Common myeloid progenitor, CD34-positive (primary cell): ENCODE data around the gene ZNF23.

Experiments used
- CTCF ChIA-PET: fragments of 350-600 bp; sonication (Branson Sonifier 250); formaldehyde crosslinking; loops from one replicate; lab custom pipeline; 2021; ENCODE audit warnings: antibody characterized with exemption; lab: Charles Lee
- POLR2A ChIA-PET: fragments of 350-600 bp; sonication (Branson Sonifier 250); formaldehyde crosslinking; loops from one replicate; lab custom pipeline; 2021; ENCODE audit warnings: antibody characterized with exemption; lab: Charles Lee
- DNase-seq, 3 donors: peaks; one replicate each; pipeline versions ENCODE4 v3.0.0 to v3.0.0-alpha.2; 2013
- H3K27ac ChIP-seq, 2 experiments: 1 replicate in 1 of 2; 2 replicates in 1 of 2; pipeline ENCODE4 v1.7.0; 2013; ENCODE audit warnings: inconsistent platforms in 2 of 2, low read length in 2 of 2, mild to moderate bottlenecking in 2 of 2, low read depth in 1 of 2, moderate library complexity in 1 of 2; ENCODE audit not compliant: severe bottlenecking in 2 of 2, insufficient read depth in 1 of 2, poor library complexity in 1 of 2
- H3K27me3 ChIP-seq, 5 experiments: replicated peaks in 2 of 5; 1 replicate in 3 of 5; 2 replicates in 2 of 5; pipeline versions ENCODE4 v1.6.1 to v1.7.0; 2013; ENCODE audit warnings: low read length in 4 of 5, mild to moderate bottlenecking in 2 of 5, moderate library complexity in 2 of 5, inconsistent platforms in 1 of 5; ENCODE audit not compliant: insufficient read depth in 5 of 5, control insufficient read depth in 4 of 5
- H3K36me3 ChIP-seq, 4 experiments: 1 replicate in 2 of 4; 2 replicates in 2 of 4; pipeline versions ENCODE4 v1.6.1 to v1.7.0; 2013; ENCODE audit warnings: low read length in 3 of 4, control low read depth in 1 of 4, mild to moderate bottlenecking in 1 of 4; ENCODE audit not compliant: control insufficient read depth in 4 of 4, insufficient read depth in 4 of 4
- H3K4me1 ChIP-seq, 4 experiments: 1 replicate in 3 of 4; 2 replicates in 1 of 4; pipeline versions ENCODE4 v1.6.1 to v1.7.1; 2013; ENCODE audit warnings: low read length in 3 of 4, mild to moderate bottlenecking in 3 of 4, control low read depth in 1 of 4, inconsistent platforms in 1 of 4, moderate library complexity in 1 of 4; ENCODE audit not compliant: control insufficient read depth in 4 of 4, insufficient read depth in 4 of 4; ENCODE audit errors: control extremely low read depth in 1 of 4
- H3K4me3 ChIP-seq, 7 experiments: 1 replicate in 4 of 7; 2 replicates in 3 of 7; pipeline versions ENCODE4 v1.5.1 to v1.7.0; 2013; ENCODE audit warnings: mild to moderate bottlenecking in 7 of 7, low read length in 6 of 7, moderate library complexity in 6 of 7, inconsistent platforms in 2 of 7, low read depth in 2 of 7, control low read depth in 1 of 7; ENCODE audit not compliant: insufficient read depth in 4 of 7, control insufficient read depth in 1 of 7; ENCODE audit errors: extremely low read depth in 1 of 7
- H3K9me3 ChIP-seq, 5 experiments: 1 replicate in 4 of 5; 2 replicates in 1 of 5; pipeline versions ENCODE4 v1.6.1 to v1.7.1; 2013; ENCODE audit warnings: low read length in 4 of 5, mild to moderate bottlenecking in 2 of 5, inconsistent platforms in 1 of 5, low read depth in 1 of 5, moderate library complexity in 1 of 5; ENCODE audit not compliant: control insufficient read depth in 4 of 5, insufficient read depth in 2 of 5; ENCODE audit errors: control extremely low read depth in 1 of 5
- WGBS: methylation state at CpG from one replicate; pipeline ENCODE4 v1.1.5; 2013; ENCODE audit not compliant: insufficient coverage; 5-methylcytosine and 5-hydroxymethylcytosine counted together

ZNF23 gene

DNA sequence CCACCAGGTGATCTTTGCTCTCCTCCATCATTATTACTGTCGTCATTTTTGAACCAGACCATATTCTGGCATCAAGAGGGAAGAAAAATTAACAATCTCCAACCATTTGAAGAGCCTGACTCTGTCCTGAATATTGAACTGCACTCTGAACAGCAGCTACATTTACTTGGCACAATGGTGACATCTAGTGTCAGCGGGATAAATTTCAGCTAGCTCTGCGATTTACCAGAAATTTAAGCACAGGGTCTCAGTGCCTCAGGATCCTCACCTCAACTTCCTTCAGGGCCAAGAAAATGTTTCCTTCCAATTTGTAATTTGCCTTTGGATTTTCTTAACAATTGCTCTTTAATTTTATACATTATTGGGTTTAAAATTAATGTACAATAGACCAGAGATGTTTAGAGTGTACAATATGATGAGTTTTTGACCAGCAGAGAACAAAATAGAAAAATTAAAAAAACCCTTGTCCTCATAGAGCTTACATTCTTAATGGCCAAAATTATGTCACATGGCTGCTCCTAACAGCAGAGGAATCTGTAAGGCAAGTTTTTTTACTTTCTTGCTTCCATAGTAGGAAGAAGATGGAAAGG lies 37.8 kb upstream of the ZNF23 start:
- Histone ChIP-seq H3K4me1 (no peaks in the 10 kb centered on the region), H3K4me3 (no peak overlapping the region), H3K9me3 (no peaks in the 10 kb centered on the region), H3K27me3 (peaks cover 0 to 3% (median 0%) of the 10 kb centered on the region in 5 experiments), H3K36me3 (no peaks in the 10 kb centered on the region), H3K27ac (no peak overlapping the region)
- 4% methylated on average over 3 of the region's 3 CpGs for WGBS
- ChIA-PET CTCF (interaction anchor here (0.7 to 8.1 kb wide), 18 partner anchors 10 to 188 kb away, joined by 3 to 85 read pairs (median 4); partner anchors contain the start of genes ZNF19 and ZNF23), POLR2A (no interaction called here)
- peak; percentile 69 to 86 (median 79) for DNase-seq

DNA sequence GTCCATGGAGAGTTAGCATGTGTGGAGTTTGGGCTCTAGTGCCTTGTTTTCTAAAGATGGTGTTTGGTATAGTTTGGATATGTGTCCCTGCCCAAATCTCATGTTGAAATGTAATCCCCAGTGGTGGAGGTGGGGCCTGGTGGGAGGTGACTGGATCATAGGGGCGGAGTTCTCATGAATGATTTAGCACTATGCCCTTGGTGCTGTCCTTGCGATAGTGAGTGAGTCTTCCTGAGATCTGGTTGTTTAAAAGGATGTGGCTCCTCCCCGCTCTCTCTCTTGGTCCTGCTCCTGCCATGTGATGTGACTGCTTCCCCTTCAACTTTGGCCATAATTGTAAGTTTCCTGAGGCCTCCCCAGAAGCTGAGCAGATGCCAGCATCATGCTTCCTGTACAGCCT lies 36.0 kb upstream of the ZNF23 start:
- H3K4me1 ChIP-seq, result peaks cover 0 to 4% (median 0%) of the 10 kb centered on the region in 4 experiments
- no peak overlapping the region for H3K27ac ChIP-seq
- no peaks in the 10 kb centered on the region for H3K36me3 ChIP-seq
- WGBS, result 97% methylated on average over 3 of the region's 3 CpGs
- ChIA-PET POLR2A (no interaction called here), CTCF (interaction anchor here (1.4 to 8.1 kb wide), 5 partner anchors 8 to 113 kb away, joined by 3 to 85 read pairs (median 5); partner anchors contain the start of gene ZNF19)
- H3K9me3 ChIP-seq, result no peaks in the 10 kb centered on the region
- DNase-seq, result no peak
- peaks cover 0 to 3% (median 0%) of the 10 kb centered on the region in 5 experiments for H3K27me3 ChIP-seq
- H3K4me3 ChIP-seq, result no peak overlapping the region

- H3K36me3 ChIP-seq, result no peaks in the 10 kb centered on the region
- CTCF ChIA-PET, result interaction anchor here (1.0 to 1.9 kb wide), 3 partner anchors 10 to 81 kb away, joined by 3 to 12 read pairs (median 4); partner anchors contain the start of gene ZNF23
- H3K4me1 ChIP-seq, result peaks cover 0 to 16% (median 7%) of the 10 kb centered on the region in 4 experiments
- H3K9me3 ChIP-seq, result no peaks in the 10 kb centered on the region
- 30% methylated on average over 1 of the region's 3 CpGs for WGBS
- POLR2A ChIA-PET, result no interaction called here
- no peak overlapping the region for H3K4me3 ChIP-seq
- peak in 1 of 3 donors; percentile 18 for DNase-seq
- H3K27me3 ChIP-seq, result peaks cover 0 to 3% (median 0%) of the 10 kb centered on the region in 5 experiments
- no peak overlapping the region for H3K27ac ChIP-seq
These were observed 31.2 kb upstream of the ZNF23 start for GRCh38 chr16:71493213-71493612.

DNA sequence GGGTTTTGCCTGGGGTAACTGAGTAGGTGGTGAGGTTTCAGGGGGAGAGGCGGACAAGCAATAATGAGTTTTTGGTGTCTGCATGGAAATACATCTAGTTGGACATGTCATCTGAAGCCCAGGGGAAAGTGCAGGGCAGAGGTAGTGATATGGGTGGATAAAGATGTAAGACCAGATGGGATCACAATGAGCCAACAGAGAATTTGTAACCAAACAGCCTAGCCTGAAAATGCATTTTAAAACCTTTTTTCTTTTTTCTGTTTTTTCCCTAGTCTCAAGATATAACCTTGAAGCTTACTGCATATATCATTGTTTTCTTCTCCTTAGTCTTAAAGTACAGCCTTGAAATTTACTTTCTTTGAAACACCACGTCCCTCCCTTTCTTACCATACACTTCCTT lies 30.7 kb upstream of the ZNF23 start:
- Histone ChIP-seq H3K9me3 (no peaks in the 10 kb centered on the region), H3K36me3 (no peaks in the 10 kb centered on the region), H3K4me1 (peaks cover 0 to 16% (median 7%) of the 10 kb centered on the region in 4 experiments), H3K27me3 (peaks cover 0 to 3% (median 0%) of the 10 kb centered on the region in 5 experiments), H3K27ac (peak overlapping the region in 1 of 2 experiments; percentile 25), H3K4me3 (no peak overlapping the region)
- POLR2A ChIA-PET, result no interaction called here
- CTCF ChIA-PET, result interaction anchor here (1.0 to 1.9 kb wide), 2 partner anchors 9 to 80 kb away, joined by 3 to 12 read pairs; no protein-coding TSS in a partner anchor
- DNase-seq, result no peak
- WGBS, result 92% methylated on average over 1 of the region's 2 CpGs

GRCh38 chr16:71491054-71491453 lies 29.0 kb upstream of the ZNF23 start:
- whole genome bisulfite sequencing, result 100% methylated on average over 2 of the region's 3 CpGs
- CTCF ChIA-PET, result interaction anchor here (1.6 to 3.4 kb wide), 3 partner anchors 7 to 79 kb away, joined by 3 to 14 read pairs (median 12); partner anchors contain the start of gene ZNF23
- Histone ChIP-seq H3K27me3 (peaks cover 0 to 3% (median 0%) of the 10 kb centered on the region in 5 experiments), H3K4me3 (no peak overlapping the region), H3K4me1 (peaks cover 0 to 16% (median 7%) of the 10 kb centered on the region in 4 experiments), H3K36me3 (no peaks in the 10 kb centered on the region), H3K9me3 (no peaks in the 10 kb centered on the region), H3K27ac (no peak overlapping the region)
- POLR2A ChIA-PET, result interaction anchor here (1.1 kb wide), 1 partner anchor 10 kb away, joined by 3 read pairs; no protein-coding TSS in a partner anchor
- DNase-seq, result no peak

DNA sequence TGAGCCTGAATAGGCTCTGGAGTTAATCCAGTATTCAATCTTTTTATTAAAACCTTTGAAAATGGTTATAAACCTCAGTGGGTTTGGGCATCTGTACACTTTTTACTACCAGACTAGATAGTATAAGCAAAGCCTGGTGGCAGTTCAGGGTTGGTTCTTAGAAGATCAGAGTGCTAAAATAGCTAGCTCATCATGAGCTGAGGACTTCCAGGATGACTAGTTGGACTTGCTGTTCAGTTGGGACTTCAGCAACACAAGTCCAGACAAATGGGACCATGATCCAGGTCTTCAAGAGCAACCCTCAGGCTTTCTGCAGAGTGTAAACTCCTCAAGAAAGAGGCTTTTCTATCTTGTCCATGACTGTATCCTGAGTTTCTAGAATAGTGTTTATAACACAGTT lies 28.3 kb upstream of the ZNF23 start:
- DNase-seq, result no peak
- ChIA-PET POLR2A (interaction anchor here (0.6 kb wide), 1 partner anchor 94 kb away, joined by 3 read pairs; no protein-coding TSS in a partner anchor), CTCF (interaction anchor here (1.4 to 3.4 kb wide), 4 partner anchors 8 to 78 kb away, joined by 3 to 14 read pairs (median 8); no protein-coding TSS in a partner anchor)
- H3K27me3 ChIP-seq, result peaks cover 0 to 3% (median 0%) of the 10 kb centered on the region in 5 experiments
- no peak overlapping the region for H3K4me3 ChIP-seq
- peaks cover 0 to 16% (median 7%) of the 10 kb centered on the region in 4 experiments for H3K4me1 ChIP-seq
- no peaks in the 10 kb centered on the region for H3K9me3 ChIP-seq
- H3K27ac ChIP-seq, result no peak overlapping the region
- no peaks in the 10 kb centered on the region for H3K36me3 ChIP-seq

DNA sequence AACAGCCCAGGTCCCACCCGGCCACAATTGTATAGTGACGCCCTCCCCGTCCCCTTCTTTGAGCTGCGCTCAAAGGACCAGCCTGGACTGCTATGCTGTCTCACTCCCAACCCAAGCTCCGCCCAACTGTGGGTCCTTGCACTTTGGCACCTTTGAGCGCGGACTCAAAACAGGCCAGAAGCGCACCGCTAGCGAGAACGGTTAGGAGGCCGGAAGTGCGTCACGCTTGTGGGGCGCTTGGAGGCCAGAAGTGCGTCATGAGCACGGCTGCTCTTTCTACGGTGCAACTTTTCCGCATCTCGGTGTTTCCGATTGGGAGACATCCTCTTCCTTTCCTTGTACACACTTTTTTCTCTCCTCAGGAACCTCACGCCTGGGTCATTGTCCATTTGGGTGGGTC lies 27.1 kb upstream of the ZNF23 start, which contains the start of gene ZNF19:
ZNF19 (minus strand) TSS at position 203 of the 400 bp plus-strand sequence. CDS start 7,210 bp downstream, outside the sequence.
- H3K27ac ChIP-seq, result no peak within 1 kb of the TSS
- no peaks in the 10 kb centered on the region for H3K9me3 ChIP-seq
- POLR2A ChIA-PET, result no interaction called here
- no peak within 1 kb of the TSS for H3K4me3 ChIP-seq
- peaks cover 2 to 23% (median 10%) of the 10 kb centered on the region in 4 experiments for H3K4me1 ChIP-seq
- DNase-seq, result no peak
- no peaks in the 10 kb centered on the region for H3K36me3 ChIP-seq
- CTCF ChIA-PET, result interaction anchor here (0.7 to 3.4 kb wide), 7 partner anchors 9 to 77 kb away, joined by 3 to 14 read pairs (median 3); no protein-coding TSS in a partner anchor
- WGBS, result 97% methylated on average over 21 of the region's 22 CpGs
- H3K27me3 ChIP-seq, result peaks cover 0 to 3% (median 0%) of the 10 kb centered on the region in 5 experiments
